GM21367 (cell line): ENCODE data around the gene CTNNA3.
"Not testable (repeated sequence)": the region's sequence is repeated elsewhere in the genome, so short reads cannot be mapped to it uniquely, and the experiment has no call there.

Source experiments
- ATAC-seq: cut with Tn5 transposase; IDR thresholded peaks from one replicate; pipeline ENCODE4 v1.9.1; 2021; ENCODE audit not compliant: unreplicated experiment

The CTNNA3 gene

DNA sequence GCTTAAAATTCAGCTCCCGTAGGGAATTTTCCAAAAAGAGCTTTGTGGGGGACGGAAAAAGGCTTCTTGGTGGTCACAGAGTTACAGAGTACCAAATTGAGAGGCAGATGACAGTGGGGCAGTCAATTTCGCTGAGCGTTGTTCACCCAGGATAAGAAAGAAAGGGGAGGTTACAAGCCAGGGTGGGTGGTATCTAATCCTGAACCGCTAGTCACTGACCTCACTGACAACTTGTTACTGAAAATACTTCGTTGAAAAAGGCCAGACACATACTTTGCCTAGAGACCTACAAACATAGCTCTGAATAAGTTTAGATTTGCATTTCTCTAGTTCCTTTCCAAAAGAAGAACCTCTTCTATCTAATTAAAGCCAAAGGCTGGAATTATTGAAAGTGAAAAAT, at the start of gene CTNNA3:
TSS of gene CTNNA3 (minus strand) at position 167 of the 400 bp plus-strand sequence.
- peak; percentile 88 for ATAC-seq

DNA sequence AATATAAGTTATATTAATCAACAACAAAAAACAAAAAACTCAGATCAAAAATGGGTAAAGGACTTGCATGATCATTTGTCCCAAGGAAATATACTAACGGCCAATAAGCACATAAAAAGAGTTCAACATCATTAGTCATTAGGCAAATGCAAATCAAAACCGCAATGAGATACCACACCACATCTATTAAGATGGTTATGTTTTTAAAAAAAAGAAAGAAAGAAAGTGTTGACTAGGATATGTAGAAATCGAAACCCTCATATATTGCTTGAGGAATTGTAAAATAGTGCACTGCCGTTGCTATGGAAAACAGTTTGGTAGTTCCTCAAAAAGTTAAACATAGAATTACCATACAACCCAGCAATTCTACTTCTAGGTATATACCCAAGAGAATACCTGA, 39.4 kb upstream of the CTNNA3 start:
- ATAC-seq = no peak

DNA sequence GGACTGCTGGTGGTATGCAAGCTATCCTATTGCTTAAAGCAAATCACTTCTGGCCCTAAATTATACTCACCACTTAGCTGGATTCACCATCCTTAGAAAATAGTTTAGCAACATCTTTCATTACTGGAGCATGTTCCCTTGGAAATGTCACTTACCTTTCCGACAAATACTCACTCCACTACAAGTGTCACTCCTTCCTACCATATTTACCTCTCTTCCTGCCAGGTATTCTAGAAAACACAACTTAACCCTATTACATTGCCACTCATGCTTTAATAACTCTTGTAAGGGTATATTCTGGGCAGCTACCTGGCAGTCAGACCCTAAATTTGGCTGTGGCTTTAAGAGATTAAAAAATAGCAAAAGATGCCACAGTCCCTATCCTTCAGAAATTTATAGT, 37.5 kb upstream of the CTNNA3 start:
- no peak for ATAC-seq

DNA sequence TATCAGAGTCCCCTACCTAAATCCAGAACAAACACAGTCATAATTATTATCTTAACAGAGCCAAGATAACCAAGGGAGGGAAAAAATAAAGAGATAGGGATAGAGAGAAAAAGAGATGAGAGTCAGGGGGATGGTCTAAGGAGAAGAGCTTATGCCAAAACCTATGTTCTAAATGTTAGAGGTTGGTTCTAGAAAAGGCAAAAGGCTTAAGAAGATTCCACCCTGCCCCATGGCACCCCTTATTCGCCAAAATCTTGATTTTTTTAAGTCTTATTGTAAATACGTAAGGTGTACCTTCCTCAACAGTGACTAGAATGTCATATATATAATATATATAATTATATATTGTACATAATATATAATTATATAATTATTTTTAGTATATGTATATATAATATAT, 29.6 kb upstream of the CTNNA3 start:
- no peak for ATAC-seq

DNA sequence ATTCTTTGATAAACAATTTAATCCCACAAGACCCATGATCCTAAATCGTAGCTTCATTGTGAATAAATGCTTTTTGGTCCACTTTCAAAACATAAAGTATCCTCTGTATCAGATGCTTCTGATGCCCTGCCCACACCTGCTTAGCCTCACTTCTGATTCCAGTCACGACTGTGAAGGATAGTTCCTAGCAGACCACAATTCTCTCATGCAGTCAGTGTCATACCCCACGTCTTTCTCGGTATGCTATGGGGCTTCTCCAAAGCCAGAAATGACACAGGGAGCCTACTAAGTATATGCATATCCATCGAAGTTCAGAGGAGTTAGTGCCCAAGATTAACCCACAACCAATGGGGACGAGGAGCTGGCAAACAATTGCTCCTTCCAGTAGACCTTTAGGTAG, 27.6 kb upstream of the CTNNA3 start:
- ATAC-seq = no peak

DNA sequence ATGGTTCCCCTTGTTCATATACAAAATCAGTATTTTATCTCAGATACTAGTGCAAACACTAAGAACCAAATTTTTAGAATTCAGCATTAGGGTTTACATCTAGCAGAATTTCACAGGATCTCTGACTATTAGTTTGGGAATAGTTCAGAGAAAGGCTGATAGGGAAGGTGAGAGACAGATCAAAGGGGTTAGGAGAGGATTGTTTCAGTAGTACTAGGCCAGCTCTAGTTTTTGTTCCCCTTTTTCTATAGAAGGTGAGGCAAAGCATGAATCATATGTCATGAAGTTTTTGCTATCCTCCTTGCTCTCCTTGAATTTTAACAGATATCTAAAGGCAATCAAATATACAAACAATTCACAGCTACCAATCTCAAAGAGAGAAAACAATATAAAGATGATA, 26.1 kb upstream of the CTNNA3 start:
- ATAC-seq = peak; percentile 99

DNA sequence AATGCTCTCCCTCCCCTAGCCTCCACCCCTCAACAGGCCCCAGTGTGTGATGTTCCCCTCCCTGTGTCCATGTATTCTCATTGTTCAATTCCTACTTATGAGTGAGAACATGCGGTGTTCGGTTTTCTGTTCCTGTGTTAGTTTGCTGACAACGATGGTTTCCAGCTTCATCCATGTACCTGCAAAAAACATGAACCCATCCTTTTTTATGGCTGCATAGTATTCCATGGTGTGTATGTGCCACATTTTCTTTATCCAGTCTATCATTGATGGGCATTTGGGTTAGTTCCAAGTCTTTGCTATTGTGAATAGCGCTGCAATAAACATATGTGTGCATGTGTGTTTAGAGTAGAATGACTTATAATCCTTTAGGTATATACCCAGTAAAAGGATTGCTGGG, 20.5 kb upstream of the CTNNA3 start:
- not testable (repeated sequence) for ATAC-seq

DNA sequence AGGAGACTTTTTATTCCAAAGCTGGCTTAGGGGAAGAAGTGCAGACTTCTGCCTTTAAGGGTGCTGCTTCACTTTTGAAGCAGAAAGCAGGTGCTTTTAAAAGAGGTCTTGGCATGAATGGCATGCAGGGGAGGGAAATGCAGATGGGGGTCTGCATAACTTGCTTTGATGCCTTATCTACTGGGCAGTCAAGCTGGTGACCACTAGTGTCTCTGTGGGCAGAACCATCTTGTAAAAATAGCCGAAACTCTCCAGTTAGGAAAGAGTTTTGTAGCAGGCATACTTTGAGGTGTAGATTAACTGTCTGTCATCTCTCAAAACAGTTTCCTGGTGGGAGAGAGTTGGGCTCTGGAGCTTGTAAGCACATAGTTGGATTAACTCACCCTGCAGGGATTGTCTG, 9.9 kb upstream of the CTNNA3 start:
- no peak for ATAC-seq

DNA sequence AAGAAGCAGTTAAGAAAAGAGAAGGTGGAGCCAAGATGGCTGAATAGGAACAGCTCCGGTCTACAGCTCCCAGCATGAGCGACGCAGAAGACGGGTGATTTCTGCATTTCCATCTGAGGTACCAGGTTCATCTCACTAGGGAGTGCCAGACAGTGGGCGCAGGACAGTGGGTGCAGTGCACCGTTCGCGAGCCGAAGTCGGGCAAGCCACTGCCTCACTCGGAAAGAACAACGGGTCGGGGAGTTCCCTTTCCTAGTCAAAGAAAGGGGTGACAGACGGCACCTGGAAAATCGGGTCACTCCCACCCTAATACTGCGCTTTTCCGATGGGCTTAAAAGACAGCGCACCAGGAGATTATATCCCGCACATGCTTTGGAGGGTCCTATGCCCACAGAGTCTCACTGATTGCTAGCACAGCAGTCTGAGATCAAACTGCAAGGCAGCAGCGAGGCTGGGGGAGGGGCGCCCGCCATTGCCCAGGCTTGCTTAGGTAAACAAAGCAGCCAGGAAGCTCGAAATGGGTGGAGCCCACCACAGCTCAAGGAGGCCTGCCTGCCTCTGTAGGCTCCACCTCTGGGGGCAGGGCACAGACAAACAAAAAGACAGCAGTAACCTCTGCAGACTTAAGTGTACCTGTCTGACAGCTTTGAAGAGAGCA, 3.7 kb upstream of the CTNNA3 start:
- not testable (repeated sequence) for ATAC-seq

DNA sequence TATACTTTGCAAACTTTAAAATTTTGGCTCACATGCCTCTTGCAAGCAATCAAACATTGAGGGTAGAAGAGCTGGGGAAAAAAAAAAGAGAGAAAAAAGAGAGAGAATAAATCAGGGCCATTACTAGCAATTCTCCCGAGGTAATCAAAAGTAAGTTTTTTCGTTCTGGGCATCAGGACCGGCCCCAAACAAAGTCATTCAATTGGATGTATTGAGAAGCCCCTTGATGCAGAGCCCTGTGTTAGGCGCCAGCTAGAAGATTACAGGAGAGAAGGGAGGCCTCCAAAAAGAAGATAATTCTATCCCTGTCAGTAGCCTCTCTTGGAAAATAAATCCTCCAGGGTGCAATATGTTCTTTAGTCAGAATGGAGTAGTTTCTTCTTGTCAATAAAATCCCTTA, 2.2 kb upstream of the CTNNA3 start:
- no peak for ATAC-seq

DNA sequence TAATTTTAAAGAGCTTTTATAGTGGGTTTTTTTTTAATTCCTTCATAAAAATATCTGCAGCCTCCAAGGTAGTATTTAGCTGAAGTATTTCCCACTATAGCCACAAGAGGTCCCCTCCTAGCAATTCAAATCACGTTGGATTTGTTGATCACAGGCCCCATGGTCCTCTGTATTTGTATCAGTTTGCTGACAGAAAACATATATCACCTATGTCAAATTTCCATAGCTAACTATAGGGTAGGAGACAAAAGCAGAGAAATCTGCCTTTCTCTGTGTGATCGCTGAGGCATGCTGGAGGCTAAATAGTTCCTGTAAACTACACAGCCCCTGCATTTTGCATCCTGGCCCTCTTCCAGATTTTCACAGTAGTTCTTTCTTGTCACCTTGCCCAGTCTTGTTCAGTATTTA, 1.7 kb upstream of the CTNNA3 start:
- ATAC-seq = peak; percentile 83

DNA sequence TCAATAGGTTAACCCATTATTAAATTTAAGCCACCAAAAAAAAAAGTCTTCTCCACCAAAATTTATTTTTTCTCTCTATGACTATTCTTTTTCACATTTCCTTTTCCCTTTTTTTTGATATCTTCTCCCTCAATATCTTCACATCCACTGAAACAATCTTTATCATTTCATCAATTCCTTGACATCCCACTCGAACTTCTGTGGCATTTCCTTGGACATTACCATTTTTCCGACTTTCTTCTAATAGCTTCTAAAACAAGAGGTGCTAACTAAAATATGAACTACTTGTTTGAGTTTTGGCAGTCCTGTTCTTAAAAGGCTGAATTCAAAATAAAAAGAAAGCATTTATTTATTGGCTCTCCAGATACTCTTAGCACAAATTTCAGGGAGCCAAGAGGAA, 684 bp upstream of the CTNNA3 start:
- no peak for ATAC-seq

DNA sequence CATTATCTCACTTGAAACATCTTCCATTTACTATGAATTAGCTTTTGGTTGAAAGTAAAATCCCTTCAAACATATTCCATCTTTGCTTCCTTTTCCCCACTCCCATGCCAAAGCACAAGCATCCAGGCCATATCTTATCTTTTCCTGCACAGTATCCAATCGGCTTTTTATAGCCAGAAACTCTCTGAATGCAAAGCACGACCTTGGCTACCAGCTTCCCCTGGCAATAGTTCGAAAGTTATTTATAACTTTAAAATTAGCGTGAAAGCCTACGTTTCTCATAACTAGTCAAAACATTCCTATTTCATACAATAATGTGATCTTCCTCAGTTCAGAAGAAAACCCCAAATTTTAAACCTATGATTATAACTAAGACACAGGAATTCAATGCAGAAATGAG, 440 bp downstream of the CTNNA3 start:
- no peak for ATAC-seq

DNA sequence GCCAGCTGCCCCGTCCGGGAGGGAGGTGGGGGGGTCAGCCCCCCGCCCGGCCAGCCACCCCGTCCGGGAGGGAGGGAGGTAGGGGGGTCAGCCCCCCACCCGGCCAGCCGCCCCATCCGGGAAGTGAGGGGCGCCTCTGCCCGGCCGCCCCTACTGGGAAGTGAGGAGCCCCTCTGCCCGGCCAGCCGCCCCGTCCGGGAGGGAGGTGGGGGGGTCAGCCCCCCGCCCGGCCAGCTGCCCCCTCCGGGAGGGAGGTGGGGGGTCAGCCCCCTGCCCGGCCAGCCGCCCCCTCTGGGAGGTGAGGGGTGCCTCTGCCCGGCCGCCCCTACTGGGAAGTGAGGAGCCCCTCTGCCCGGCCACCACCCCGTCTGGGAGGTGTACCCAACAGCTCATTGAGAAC, 4.1 kb downstream of the CTNNA3 start:
- not testable (repeated sequence) for ATAC-seq

DNA sequence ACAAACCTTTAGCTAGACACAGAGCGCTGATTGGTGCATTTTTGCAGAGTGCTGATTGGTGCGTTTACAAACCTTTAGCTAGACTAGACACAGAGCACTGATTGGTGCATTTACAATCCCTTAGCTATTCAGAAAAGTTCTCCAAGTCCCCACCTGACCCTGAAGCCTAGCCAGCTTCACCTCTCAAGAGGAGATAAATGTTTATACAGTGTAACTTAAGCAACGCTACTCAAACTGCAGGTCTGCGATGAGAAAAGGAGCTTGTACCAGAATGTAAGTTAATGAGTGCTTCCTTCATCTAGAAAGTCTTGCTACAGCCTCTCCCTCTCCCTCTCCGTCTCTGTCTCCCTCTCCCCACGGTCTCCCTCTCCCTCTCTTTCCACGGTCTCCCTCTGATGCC, 5.5 kb downstream of the CTNNA3 start:
- not testable (repeated sequence) for ATAC-seq

DNA sequence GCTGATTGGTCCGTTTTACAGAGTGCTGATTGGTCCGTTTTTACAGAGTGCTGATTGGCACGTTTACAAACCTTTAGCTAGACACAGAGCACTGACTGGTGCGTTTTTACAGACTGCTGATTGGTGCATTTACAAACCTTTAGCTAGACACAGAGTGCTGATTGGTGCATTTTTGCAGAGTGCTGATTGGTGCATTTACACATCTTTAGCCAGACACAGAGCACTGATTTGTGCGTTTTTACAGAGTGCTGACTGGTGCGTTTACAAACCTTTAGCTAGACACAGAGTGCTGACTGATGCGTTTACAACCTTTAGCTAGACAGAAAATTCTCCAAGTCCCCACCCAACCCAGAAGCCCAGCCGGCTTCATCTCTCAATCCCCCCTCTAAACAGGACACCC, 11.9 kb downstream of the CTNNA3 start:
- not testable (repeated sequence) for ATAC-seq

DNA sequence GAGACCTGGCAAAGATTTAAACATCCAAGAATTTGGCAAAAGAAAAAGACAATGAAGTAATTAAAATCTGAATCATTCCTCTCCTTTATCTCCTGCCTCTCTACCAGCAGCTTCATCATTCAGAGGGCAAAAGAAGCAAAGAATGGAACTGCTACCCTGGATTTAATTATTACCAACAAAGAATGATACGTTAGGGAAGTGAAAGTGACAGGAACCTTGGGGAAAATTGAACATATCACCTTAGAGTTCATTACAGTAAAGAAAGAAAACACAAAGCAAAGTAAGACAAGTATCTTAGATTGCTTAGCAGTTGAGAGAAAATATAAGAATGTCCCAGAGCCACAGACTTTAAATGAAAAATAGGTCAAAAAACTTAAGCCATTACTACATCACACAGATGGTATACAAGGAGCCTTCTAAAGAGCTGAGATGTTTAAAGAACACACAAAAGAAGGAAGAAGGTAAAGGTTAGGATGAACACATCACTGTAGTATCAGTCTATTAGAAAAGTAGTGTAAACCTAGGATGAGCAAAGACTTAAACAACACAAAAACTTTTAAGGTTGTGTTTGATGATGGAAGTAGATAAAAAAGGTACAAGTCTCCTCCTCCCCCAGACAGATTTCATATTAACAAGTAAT, 17.5 kb downstream of the CTNNA3 start:
- no peak for ATAC-seq

DNA sequence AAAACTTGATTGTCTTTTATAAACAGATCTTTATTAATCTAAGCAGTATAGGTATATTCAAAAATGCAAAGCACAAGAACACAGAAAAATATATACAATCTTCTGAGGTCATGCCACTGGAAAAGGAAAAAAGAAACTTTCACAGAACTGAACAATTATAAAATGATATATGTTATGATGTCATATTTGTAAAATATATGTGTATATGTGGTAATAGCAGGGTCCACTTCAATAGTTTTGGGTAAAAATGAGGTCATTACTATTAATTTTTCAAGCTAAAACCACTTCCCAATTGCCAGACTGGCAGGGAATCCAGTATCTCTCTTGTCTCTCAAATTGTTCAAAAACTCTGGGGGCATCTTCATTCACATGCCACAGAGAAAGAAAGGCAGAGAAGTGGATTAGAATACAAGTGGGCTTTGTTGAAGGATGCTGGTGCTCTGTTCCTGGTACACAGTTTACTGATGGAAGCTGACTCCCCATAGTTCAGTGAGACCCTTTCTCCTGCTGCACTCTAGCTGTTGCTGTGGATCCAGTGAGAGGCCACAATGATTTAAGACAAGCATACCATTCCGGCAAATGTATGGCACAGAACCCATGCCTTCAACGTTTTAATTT, 19.7 kb downstream of the CTNNA3 start:
- ATAC-seq = no peak

DNA sequence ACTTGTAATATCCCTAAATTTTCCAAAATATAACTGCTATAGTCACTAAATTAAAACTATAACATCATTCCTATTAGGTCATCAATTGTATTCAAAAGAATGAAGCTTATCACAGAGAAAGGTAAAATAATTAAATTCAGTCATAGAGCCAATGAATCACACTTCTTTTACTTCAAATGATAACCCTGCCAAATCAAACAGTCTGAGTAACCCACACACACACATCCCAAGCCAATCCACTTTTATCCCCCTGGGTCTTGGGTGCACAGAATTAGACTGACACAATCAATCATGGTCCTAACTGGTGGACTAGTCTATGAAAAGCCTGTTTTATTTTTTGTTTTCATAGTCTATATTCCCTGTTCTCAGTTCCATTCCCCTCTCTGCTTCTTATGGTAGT, 25.6 kb downstream of the CTNNA3 start:
- ATAC-seq = no peak

DNA sequence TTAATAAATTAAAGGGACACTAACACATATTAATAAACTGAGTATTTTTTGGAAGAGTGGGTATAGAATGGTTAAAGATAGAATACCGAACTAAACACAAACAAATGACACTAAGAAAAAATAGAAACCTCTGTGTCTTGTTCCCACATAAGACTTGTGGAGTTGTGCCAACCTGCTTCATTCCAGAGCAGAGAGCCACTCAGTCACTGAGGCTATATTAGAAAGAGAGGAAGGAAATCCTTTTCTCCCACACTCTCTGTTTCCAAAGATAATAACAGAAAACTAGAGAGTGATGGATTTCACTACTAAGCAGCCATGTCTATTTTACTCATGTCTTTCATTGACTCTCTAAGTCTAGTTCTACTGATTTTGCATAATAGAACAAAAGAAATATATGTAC, 26.0 kb downstream of the CTNNA3 start:
- ATAC-seq = no peak

DNA sequence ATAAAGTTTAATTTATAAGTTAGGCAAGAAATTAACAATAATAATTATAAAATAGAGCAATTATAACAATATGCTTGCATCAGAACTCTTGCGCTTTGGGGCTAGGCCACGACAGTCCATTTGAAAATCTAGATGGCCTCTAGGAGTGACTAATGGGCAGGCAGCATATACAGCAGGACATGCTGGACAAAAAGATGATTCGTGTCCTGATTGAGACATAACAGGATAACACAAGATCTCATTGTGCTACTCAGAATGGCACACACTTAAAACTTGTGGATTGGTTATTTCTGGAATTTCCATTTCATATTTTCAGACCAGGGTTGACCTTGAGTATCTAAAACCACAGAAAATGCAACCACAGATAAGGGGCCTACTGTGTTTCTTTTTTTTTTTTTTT, 27.5 kb downstream of the CTNNA3 start:
- no peak for ATAC-seq

DNA sequence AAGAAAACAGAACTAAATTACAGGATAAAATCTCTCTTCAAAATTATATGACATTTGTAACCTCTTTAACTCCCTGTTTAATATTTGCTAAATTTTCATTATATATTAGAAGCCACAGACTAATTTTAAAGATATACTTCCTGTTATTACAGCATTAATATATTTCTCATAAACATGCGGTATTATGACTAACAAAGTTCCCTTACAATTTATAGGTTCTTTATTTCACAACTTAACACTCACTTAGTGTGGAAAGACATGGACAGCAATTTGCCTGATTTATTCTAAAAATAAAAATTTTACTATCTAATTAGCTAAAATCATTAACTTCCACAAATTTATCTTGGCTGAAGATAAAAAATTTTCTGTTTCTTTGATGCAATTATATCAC, 29.0 kb downstream of the CTNNA3 start:
- ATAC-seq = no peak
